Fibroblast of the aortic adventitia (primary cell): Measurements from ENCODE around the gene SETD2. TPM values are rescaled to one million over a fixed set of nuclear protein-coding genes. Genes with fewer than 3 reads are reported as not detected.
"Not testable (repeated sequence)": the region's sequence is repeated elsewhere in the genome, so short reads cannot be mapped to it uniquely, and the experiment has no call there.

Experiments used
- DNase-seq: peaks from one replicate; pipeline ENCODE4 v3.0.0-alpha.2; 2010; ENCODE audit warnings: low read depth
- H3K4me3 ChIP-seq: 2 replicates; pipeline ENCODE4 v1.5.1; 2011; ENCODE audit warnings: low read depth, mild to moderate bottlenecking, control low read depth, low read length, moderate library complexity
- CTCF ChIP-seq: IDR thresholded peaks from 2 replicates; pipeline ENCODE4 v1.5.1; 2011; ENCODE audit warnings: mild to moderate bottlenecking, low read length, control low read depth, inconsistent platforms; ENCODE audit not compliant: insufficient read depth
- total RNA-seq: library from RNA; depleted of rRNA; stranded (reverse); fragments of >200 nt; gene quantifications from 2 replicates; pipeline ENCODE4 v1.2.3, GENCODE V29; 2012; ENCODE audit warnings: low replicate concordance

SETD2 gene
- total RNA-seq, 1 donor = 37.6 TPM

- TF ChIP-seq CTCF = no peak
- H3K4me3 ChIP-seq = no peak overlapping the region
- no peak for DNase-seq
Measured at GRCh38 chr3:47145272-47145671, 18.6 kb downstream of the SETD2 start.

GRCh38 chr3:47143068-47143467, 20.8 kb downstream of the SETD2 start:
- no peak overlapping the region for H3K4me3 ChIP-seq
- no peak for DNase-seq
- no peak for TF ChIP-seq CTCF

GRCh38 chr3:47142536-47142935, 21.4 kb downstream of the SETD2 start:
- DNase-seq, H3K4me3 ChIP-seq: not testable (repeated sequence)

GRCh38 chr3:47140973-47141461, 22.9 kb downstream of the SETD2 start:
- not testable (repeated sequence) for DNase-seq, H3K4me3 ChIP-seq

- not testable (repeated sequence) for DNase-seq, H3K4me3 ChIP-seq
Measured at GRCh38 chr3:47140553-47140952, 23.4 kb downstream of the SETD2 start.

GRCh38 chr3:47134311-47134710, 29.6 kb downstream of the SETD2 start:
- no peak for TF ChIP-seq CTCF
- no peak overlapping the region for H3K4me3 ChIP-seq
- no peak for DNase-seq

- no peak for DNase-seq
- no peak overlapping the region for H3K4me3 ChIP-seq
- no peak for TF ChIP-seq CTCF
Measured at GRCh38 chr3:47133641-47134040, 30.3 kb downstream of the SETD2 start.

GRCh38 chr3:47130557-47130956, 33.4 kb downstream of the SETD2 start:
- no peak for TF ChIP-seq CTCF
- DNase-seq = no peak
- H3K4me3 ChIP-seq = no peak overlapping the region

GRCh38 chr3:47128137-47128536, 35.8 kb downstream of the SETD2 start:
- no peak for TF ChIP-seq CTCF
- DNase-seq = no peak
- H3K4me3 ChIP-seq = no peak overlapping the region
